Fibroblast of skin of scalp (primary cell): ENCODE measurements around the gene SEPTIN10.

Experiments
- DNase-seq: peaks from one replicate; pipeline ENCODE4 v3.0.0-alpha.2; 2013

SEPTIN10 gene

DNA sequence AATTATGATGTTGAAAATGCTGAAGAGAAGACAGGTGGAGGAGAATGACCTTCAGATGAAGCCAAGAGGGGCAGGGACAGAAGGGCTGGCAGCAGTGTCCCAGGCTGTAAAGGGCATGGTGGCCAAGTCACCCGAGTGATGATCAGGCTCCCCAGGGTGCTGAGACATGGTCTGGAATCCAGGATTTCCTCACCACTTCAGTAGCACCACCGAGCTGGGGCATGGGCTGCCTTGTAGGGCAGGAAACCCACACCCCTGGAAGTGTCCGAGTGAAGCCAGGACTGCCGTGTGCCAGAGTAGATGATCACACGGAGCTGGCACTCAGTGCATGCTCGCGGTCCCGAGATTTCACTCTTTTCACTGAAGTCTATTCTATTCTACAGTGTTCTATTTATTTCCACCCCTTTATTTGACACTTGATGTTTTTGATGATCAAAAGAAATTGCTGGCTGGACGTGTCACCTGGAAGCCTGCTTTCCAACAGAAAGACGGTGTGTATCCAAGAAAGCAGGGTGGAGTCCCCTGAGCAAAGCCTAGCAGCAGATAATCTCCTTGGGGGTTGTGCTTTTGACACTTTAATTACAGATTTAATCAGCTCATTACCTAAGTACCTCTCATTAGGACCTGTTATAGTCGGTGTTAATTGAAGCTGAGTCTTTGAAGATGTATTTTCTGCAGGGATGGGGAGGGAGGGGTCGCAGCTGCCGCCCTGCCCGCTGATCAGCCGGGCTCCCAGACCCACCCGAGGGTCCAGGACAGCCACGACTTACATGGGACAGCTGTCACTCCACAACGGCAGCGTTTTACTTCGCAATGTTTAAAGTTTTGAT lies 92.3 kb downstream of the SEPTIN10 start:
- no peak for DNase-seq

DNA sequence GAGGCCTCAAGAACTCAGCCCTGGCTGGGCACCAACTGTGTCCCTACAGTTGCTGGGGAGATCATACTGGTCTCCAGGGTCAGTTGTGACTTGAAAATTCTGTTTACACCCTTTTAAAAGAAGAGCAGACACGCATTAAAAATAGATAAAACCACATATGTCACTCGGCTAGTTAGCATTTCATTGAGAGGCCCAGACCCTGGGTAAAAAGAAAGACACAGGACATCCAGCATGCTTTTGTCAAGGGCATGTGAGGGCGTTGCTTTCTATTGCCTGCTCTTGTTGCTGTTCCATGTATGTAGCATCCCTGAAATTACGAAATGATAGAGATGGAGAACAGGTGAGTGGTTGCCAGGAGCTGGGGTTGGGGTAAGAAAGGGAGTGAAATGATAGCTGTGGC lies 94.3 kb downstream of the SEPTIN10 start:
- no peak for DNase-seq

DNA sequence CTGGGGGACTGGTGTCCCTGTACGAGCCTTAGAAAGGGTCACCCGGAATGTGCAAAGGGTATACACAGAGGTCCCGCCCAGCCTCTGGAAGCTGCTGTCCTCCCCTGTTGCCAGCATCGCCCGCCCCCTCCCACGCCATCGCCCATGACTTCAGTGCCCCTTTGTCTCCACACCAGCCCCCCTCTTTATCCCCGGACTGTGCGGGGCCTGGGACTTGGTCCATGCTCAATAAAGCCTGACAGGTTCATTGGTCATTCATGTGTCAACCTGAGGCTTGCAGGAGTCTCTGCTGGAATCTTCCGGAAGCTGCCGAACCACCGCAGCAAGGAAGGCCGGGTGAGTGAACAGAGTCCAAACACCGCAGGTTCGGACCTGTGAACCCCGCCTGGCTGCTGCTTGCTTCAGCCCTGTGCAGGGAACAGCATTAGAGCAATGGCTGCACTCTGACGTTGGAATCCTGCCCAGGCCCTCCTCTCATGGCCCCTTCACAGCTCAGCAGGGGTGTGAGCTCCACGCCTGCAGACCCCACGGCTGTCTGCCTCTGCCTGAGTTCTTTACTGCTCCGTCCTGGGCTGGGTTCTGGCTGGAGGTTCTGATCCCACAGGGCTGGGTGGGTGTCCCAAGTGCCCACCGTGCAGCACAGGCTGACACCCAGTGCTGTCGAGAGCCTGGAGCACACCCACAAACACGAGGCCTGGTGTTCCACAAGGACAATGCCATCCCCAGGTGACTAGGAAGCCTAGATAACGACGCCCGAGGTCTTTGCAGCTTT lies 96.5 kb downstream of the SEPTIN10 start:
- DNase-seq, result no peak

DNA sequence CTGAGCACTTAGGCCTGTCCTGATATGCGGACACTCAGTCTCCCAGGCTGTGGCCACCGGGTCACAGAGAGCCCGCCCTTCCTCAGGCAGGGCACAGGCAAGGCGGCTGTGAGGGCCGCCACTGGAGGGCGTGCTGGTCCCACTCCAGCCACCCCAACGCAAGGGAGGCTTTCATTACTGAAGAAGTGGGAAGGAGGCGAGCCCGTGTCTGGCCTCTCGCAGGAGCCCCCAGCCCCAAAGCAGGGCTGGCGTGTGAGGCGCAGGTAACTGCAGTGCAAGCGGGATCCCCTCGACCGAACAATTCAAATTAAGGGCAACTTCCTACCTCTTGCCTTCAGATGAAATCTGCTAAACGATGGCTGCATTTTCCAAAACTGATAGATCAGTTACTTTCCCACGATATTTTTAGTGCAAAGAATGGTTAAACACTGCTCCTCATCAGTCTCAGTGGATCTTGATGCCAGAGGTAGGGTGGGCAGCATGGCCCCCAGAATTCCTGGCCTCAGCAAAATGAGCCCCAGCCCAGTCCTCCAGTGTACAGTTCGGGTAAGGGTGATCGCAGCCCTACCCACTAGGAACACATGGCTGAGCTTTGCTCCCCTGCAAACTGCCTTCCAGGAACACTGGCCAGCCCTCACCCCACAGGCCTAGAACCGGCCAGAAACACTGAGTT lies 97.2 kb downstream of the SEPTIN10 start:
- DNase-seq, result peak; percentile 34

DNA sequence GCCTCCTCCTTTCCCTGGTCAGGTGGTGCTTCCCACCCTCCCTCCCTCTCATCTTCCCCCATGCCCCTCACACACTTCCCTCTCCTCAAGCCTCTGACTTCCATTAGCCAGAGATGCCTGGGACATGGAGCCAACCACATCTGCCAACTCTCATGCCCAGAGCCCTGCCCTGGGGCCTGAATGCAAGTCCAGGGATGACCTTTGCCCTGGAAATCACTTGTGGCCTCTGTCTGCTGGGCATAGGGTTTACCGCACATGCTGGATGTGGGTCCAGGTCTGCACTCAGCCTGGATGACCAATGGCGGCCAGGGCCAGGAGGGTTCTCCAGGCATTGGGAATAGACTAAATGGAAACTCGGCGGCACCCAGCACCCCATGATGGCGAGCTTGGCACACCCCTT lies 98.9 kb downstream of the SEPTIN10 start:
- DNase-seq, result no peak

DNA sequence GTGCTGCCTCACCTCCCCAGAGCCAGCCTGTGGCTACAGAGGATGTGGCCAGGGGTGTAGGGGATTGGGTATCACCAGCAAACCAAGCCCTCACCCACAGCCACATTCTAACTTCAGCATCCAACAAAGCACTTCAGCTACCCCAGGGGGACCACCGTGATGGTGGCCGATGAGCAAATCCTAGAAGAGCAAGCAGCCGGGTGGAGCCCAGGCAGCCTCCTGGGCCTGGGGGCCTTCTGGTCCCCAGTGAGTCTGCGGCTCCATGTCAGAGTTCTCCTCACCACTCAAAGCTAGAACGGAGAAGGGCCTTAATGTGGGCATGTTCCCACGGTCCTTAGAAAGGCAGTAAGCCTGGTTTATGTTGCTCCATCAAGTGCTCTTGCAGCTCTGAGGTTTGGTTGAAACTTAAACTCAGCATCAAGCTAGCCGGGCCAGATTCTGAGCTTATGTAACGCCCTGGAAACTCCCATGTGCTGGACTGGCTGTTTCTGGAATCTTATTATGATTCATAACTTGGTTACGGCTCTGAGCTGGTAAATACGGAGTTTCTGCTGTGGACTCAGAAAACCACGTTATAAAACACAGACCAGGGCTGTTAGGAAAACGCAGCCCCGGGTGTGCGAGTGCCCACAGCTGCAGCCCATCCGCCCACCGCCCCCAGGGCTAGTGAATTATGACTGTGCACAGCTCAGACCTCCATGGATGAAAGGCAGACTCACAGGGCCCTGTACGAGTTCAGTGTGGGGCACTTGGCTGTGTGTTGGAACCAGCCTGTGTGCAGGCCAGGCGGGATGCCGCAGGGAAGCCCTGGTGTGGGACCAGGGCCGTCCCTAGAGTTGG lies 99.8 kb downstream of the SEPTIN10 start:
- peak; percentile 89 for DNase-seq

DNA sequence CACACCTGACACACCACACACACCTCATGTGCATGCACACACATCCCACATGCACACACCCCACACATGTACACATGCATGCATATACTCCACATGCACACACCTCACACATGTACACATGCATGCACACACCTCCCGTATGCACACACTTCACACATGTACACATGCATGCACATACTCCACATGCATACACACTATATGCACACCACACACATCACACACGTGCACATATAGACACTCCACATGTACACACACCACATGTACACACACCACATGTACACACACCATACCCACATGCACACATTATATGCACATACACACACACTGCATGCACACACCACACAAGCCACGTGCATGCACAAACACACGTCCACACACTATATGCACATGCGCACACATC lies 100.5 kb downstream of the SEPTIN10 start:
- DNase-seq, result no peak

DNA sequence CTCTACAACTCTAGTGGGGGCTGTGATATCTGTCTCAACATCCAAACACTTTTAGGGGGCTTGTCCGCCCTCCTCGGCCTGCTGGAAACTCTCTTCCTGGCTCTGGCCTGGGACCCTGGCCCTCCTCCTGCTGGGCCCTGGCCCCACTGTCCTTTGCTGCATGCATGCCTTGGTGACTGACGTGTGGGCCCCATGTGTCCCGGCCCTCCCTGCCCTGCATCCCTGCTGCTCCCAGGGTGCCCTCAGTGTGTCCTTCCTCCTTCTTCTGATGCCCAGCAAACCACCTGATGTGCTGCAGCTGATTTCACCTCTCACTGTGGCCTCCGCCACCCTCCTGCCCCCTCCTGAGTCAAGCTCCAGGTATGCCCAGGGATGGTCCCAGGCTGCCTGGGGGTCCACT lies 101.7 kb downstream of the SEPTIN10 start:
- no peak for DNase-seq

DNA sequence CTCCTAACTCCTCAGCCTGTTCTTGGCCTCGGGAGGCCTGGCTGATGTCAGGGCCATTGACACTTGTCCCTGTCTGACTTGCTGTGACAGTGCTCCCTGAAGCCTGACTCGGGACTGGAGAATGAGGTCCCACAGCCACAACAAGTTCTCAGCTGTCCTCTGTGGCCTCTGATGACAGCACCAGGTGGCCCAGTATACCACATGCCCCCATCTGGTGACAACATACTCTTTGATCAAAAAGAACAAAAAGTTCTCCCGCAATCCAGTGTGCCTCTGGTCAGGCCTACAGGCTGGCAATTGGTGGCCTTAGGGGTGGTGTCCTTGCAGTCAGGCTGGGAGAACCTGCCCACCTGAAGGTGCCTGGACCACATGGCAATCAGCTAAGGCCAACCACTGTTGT lies 102.6 kb downstream of the SEPTIN10 start:
- no peak for DNase-seq

DNA sequence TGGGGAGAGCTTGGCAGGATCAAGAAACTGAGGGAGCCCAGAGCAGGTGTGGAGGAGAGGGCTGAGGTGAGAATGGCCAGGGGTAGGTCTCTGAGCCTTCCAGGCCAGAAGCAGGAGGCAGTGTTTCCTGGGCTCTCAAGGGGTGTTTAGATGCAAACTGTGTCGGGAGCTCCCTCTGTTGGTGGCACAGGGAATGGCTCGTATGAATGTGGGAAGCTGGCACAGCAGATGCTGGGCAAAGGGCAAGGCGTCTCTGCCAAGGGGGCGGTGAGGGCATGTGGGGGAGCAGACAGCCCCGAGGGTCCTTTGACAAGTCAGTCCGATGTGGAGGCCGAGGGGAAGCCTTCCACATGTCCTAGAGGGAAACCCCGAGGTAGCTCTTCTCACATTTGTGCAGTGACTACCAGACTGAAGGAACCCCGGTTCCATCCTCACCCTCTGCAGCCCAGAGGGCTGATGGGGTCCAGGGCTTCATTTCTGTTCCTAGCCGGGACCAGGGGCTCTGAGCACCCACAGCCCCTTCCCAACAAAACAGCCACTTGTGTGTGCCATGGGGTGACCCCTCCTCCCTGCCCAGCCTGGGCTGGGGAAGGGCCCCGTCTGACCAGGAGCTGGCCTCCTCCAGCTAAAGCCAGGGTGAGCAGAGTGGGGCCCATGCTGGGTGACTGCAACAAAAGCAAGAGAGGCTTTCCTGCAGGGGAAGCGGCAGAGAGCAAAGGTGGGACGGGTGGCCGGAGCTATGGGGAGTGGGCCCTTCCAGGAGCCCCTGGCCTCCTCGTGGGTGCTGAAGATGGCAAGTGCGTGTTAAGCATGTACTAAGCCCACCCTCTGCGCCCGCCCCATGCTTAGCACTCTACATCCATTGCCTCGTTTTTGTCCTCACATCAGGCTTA lies 103.4 kb downstream of the SEPTIN10 start:
- peak; percentile 77 for DNase-seq

DNA sequence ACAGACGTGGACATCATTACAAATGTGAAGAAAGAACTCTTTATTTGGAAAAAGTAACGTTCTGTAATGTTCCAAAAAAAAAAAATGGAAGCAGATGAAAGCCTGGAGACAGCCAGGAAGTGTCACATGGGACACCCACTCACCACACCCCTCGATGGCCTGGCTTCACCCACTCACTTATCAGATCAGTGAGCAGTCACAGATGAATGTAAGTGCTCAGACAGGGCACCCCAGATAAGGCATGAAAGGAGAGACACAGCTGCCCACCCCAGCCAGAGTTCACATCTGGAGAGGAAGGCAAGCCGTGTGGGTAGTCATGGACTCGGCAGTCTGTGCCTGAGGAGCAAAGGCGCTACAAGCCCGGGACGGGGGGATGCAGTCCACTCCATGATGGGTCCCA lies 105.2 kb downstream of the SEPTIN10 start:
- no peak for DNase-seq

DNA sequence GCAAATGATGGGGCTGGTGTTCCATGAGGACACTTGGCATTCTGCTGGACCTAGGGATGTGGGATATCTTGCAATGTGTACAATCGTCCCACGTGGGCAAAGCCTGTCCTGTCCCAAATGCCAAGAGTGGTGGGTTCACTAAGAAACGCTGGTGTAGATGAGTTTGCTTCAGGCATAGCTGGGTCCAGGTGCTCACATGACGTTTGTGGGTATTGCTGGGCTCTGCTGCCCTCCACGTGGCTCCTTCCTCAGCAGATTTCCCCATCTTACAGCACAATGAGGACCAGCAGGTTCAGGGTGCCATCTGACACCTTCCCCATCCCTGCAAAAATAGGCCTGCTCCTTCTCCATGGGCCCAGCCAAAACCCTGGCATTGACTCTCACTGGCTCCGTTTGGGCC lies 105.9 kb downstream of the SEPTIN10 start:
- no peak for DNase-seq

DNA sequence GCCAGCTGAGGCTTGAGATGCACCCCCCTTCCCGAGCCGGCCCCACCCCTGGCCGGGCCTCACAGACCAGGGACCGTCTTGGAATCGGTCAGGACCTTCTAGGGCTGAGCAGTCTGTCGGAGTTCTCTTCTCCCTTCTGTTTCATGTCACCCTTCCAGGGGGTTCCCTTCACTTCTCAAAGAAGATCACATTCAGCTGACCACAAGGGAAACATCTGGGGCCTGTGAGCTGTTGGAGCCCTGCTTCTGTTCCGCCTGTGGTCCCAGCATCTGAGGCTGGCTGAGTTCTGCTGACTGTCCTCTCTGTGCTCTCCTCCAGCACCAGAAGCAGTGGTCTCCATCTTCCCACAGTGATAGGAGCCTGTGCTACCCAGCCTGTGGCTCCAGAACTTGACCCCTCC lies 106.5 kb downstream of the SEPTIN10 start:
- DNase-seq, result no peak

DNA sequence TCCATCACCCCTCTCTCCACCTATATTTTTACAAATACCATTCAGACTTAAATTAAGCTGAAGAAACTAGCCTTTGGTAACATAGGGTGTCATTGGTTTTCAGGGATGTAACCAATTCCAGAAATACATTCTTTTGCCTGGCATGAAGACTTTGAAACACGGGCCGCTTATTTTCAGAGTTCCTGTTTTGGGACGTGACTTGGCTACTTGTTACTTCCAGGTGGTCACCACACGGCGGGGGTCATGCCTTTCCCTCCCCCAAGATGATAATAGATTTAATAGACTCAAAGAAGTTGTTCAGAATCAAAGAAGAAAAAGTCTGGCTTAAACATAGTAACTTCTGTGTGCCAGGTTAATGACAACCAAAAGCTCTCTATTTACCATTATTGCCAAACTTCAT lies 110.6 kb downstream of the SEPTIN10 start:
- no peak for DNase-seq

DNA sequence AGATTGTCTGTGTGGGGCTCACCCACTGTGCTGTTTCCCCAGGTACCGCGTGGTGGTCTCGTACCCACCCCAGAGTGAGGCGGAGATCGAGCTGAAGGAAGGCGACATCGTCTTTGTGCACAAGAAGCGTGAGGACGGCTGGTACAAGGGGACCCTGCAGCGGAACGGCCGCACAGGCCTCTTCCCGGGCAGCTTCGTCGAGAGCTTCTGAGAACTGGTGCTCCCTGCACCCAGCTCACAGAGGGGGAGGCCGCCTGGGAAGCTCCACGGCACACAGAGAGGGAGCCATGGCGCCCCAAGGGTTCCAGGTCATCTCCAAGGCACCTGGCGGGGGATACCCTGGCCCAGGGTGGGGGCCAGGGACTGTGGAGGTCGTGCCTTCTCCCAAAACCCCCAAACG lies 112.3 kb downstream of the SEPTIN10 start:
- DNase-seq, result no peak

DNA sequence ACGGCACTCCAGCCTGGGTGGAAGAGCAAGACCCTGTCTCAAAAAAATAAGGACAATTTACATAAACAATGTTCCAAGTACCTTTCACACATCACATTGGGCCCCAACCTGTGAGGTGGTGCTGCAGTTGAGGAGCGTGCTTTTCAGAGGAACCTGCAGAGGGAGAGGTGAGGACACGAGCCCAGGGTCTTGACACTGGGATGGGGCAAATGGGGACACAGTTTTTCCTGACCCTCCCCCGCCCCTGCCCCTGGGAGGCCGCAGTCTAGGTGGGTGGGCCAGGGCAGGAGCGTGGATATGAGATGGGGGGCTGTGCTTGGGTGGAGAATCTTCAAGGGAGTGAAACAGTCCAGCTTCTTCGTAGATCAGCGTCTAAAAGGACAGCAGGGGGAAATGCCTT lies 112.9 kb downstream of the SEPTIN10 start:
- no peak for DNase-seq

DNA sequence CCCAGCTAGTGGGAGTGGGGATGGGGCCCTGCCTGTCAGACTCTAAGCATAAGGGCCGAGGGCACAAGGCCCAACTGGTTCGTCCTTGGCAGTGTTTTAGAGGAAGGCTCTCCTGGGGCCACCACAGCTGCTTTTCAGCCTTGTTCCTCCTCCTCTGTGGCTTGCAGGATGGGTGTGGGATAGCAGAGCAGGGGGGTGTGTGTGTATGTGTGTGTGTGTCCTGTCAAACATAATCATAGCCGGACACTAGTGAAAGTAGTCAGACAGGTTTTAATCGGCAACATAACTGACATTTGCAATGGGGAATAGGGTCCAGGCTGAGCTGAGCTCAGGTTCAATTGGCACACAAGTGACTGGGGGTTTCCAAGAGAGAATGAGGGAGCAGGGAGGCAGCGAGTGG lies 114.2 kb downstream of the SEPTIN10 start:
- DNase-seq, result no peak

DNA sequence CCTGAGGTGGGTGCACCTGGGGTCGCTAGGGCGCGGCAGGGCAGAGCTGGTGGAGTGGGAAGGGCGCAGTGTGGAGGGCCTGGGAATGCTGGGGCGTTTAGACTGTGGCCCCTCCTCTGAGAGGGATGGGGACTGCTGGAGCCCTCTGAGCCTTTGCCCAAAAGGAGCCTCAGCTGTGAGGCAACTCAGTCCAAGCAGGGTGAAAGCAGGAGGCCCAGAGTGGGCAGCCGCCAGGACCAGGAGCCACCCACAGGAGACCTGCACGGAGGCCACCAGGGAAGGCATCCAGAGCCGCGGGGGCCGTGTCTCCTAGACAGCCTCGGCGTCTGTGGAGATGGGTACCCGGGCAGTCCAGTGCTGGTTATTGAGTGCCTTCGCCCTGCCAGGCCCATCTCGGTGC lies 114.9 kb downstream of the SEPTIN10 start:
- DNase-seq, result no peak

DNA sequence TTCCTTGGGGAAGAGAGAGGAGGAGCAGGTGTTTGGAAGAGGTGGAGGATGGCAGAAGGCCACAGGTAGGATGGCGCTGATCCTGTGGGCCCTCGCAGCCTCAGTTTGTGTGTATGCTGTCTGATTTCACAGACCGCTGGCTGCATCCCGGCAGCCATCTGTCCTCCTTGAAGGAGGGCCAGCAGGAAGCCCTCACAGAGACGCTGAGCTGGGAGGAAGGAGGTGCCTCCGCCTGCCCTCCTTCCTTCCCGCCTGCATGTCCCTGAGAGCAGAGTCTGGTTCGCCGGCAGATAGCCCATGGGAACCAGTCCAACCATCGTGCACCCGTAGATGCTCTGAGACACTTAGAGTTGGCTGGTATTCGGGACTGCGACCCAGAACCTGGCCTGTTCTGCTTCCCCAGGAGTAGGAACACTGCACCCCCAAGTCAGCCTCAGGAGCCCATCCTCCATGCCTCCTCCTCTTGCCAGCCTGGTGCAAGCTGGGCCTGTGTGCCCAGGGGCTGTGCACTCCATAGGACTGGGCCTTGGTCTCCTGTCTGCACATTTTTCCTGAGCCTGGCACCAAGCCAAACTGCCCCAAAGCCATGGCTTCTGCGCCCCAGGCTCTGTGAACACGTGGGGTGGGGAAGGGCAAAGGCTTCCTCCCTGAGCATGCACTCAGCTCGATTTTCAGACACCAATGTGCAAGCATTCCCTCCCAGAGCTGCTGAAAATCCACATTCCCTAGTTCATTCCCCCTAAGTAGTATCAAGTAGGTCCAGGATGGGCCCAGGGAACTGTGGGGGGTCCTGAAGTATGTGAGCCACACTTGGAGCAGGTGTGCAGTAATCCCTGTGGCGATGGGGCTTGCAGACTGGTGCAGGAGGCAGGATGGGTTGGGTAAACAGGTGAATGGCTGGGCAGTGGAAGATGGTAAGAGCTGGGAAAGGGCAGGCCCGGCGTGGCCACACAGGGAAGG lies 115.6 kb downstream of the SEPTIN10 start:
- DNase-seq, result no peak

DNA sequence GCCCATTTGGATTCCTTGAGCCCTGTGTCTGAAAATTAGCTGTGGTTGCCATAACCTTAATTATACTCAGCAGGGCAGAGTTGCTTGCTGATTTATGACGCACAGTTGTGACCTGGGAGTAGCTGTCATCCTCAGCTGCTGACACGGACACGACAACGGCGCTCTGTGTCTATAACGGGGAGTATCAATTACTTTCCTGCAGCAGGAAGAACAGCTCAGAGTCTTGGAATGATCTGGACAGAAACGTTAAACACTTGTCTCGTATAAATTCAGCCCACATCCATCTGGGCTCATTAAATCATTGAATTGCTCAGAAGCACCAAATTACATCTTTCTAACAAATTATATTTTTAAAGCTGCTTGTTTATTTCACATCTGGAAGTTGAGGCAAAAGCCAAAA lies 116.3 kb downstream of the SEPTIN10 start:
- DNase-seq, result peak; percentile 76
